GM19240 (cell line): ENCODE measurements around the gene STX5.
"Not testable (repeated sequence)": the region's sequence is repeated elsewhere in the genome, so short reads cannot be mapped to it uniquely, and the experiment has no call there.

Experiments used
- DNase-seq: peaks from one replicate; pipeline ENCODE4 v3.0.0; 2011; ENCODE audit warnings: low spot score; ENCODE audit not compliant: insufficient read length

The STX5 gene

GRCh38 chr11:62831520-62832335, at the start of gene STX5:
TSS of gene STX5 (minus strand) at chr11:62832051. CDS start at chr11:62831243, 808 bp downstream.
- DNase-seq: peak; percentile 81

GRCh38 chr11:62880803-62881578, 49.1 kb upstream of the STX5 start, which contains the start of gene SLC3A2:
TSS of gene SLC3A2 (plus strand) at chr11:62880896. CDS start at chr11:62881024, 128 bp downstream.
- DNase-seq: peak; percentile 79

- DNase-seq: no peak
Measured at GRCh38 chr11:62880231-62880802, 48.5 kb upstream of the STX5 start.

- no peak for DNase-seq
Measured at GRCh38 chr11:62879235-62879978, 47.6 kb upstream of the STX5 start.

GRCh38 chr11:62876712-62877111, 44.9 kb upstream of the STX5 start:
- no peak for DNase-seq

GRCh38 chr11:62875698-62876478, 44.0 kb upstream of the STX5 start:
- DNase-seq: no peak

- no peak for DNase-seq
Measured at GRCh38 chr11:62874851-62875250, 43.0 kb upstream of the STX5 start.

- no peak for DNase-seq
Measured at GRCh38 chr11:62865635-62866034, 33.8 kb upstream of the STX5 start.

GRCh38 chr11:62863687-62864335, 32.0 kb upstream of the STX5 start:
- no peak for DNase-seq

GRCh38 chr11:62861564-62862192, 29.8 kb upstream of the STX5 start:
- DNase-seq: not testable (repeated sequence)

GRCh38 chr11:62860835-62861563, 29.1 kb upstream of the STX5 start:
- no peak for DNase-seq

- not testable (repeated sequence) for DNase-seq
Measured at GRCh38 chr11:62859281-62859703, 27.4 kb upstream of the STX5 start.

GRCh38 chr11:62858201-62858600, 26.4 kb upstream of the STX5 start:
- DNase-seq: no peak

GRCh38 chr11:62857541-62857982, 25.7 kb upstream of the STX5 start:
- no peak for DNase-seq

- no peak for DNase-seq
Measured at GRCh38 chr11:62856333-62856895, 24.6 kb upstream of the STX5 start.

GRCh38 chr11:62855571-62856332, 23.9 kb upstream of the STX5 start:
- DNase-seq: peak; percentile 70

- DNase-seq: no peak
Measured at GRCh38 chr11:62854825-62855570, 23.1 kb upstream of the STX5 start.
